K562 (cell line): ENCODE measurements around the gene LRRC4B. TPM values are rescaled to one million over a fixed set of nuclear protein-coding genes. Genes with fewer than 3 reads are reported as not detected.

Experiments used
- KDM4B ChIP-seq, 2 experiments: fragments of 450-650 bp in 1 of 2; sonication (generic) in 1 of 2; IDR thresholded peaks; 2 replicates each; pipeline ENCODE4 v1.6.1; 2016 to 2017; ENCODE audit warnings: borderline replicate concordance in 2 of 2, antibody characterized with exemption in 1 of 2, low read depth in 1 of 2, mild to moderate bottlenecking in 1 of 2
- MTA2 ChIP-seq: fragments of 450-650 bp; IDR thresholded peaks from 2 replicates; pipeline ENCODE4 v1.6.1; 2016; ENCODE audit warnings: low read depth
- RUNX1 ChIP-seq: sonication (generic); IDR thresholded peaks from 2 replicates; pipeline ENCODE4 v1.6.1; 2016; ENCODE audit warnings: antibody characterized with exemption, low read depth
- ZNF239 ChIP-seq: fragments of 250-450 bp; sonication (Bioruptor Pico); IDR thresholded peaks from 2 replicates; pipeline ENCODE4 v1.4.0; 2020; ENCODE audit warnings: mild to moderate bottlenecking
- polyA plus RNA-seq, 8 experiments: library from polyadenylated mRNA; depleted of rRNA in 4 of 8; stranded (reverse) in 5 of 8; unstranded in 3 of 8; fragments of >200 nt; fragmentation: Nextera tagmentation in 2 of 8; fragmentation: Illumina TruSeq in 1 of 8; extraction: Ambion mirVana in 2 of 8; extraction: Trizol in 1 of 8; gene quantifications; 2 replicates each; pipeline versions ENCODE4 v1.2.1 to v1.2.3, GENCODE V29; 2011 to 2014; ENCODE audit warnings: inconsistent platforms in 1 of 8, missing spikeins in 1 of 8
- total RNA-seq, 7 experiments: library from RNA; depleted of rRNA in 6 of 7; stranded (reverse); fragments of >200 nt in 6 of 7; fragmentation: Illumina TruSeq in 2 of 7; extraction: Trizol in 2 of 7; gene quantifications; 2 replicates each; pipeline versions ENCODE4 v1.2.1 to v1.2.3, GENCODE V29; 2011 to 2021; ENCODE audit warnings: low replicate concordance in 1 of 7
- TF ChIP-seq, protein P1 (sequence below): sonication (generic); formaldehyde crosslinking; IDR thresholded peaks from 2 replicates; pipeline ENCODE4 v1.8.0; 2022; ENCODE audit warnings: mild to moderate bottlenecking, low read depth, missing genetic modification reagents
- TF ChIP-seq, protein P2 (sequence below), 2 experiments: fragments of 450-650 bp; formaldehyde crosslinking in 1 of 2; IDR thresholded peaks; 2 replicates each; pipeline versions ENCODE4 v1.4.0 to v1.6.1; 2014 to 2020; ENCODE audit warnings: mild to moderate bottlenecking in 2 of 2, borderline replicate concordance in 1 of 2, low read depth in 1 of 2
- TF ChIP-seq, protein P3 (sequence below): fragments of 450-650 bp; IDR thresholded peaks from 2 replicates; pipeline ENCODE4 v1.6.1; 2016; ENCODE audit warnings: low read depth, mild to moderate bottlenecking, moderate library complexity
- TF ChIP-seq, protein P4 (sequence below): sonication (generic); formaldehyde crosslinking; IDR thresholded peaks from 2 replicates; pipeline ENCODE4 v1.4.0; 2020; ENCODE audit warnings: mild to moderate bottlenecking, missing genetic modification reagents
- TF ChIP-seq, protein P5 (sequence below): sonication (generic); formaldehyde crosslinking; IDR thresholded peaks from 2 replicates; pipeline ENCODE4 v1.8.1; 2023; ENCODE audit warnings: mild to moderate bottlenecking, missing genetic modification reagents, moderate library complexity
- TF ChIP-seq, protein P6 (sequence below): fragments of 200-800 bp; sonication (Bioruptor generic); IDR thresholded peaks from 2 replicates; pipeline ENCODE4 v1.6.1; 2017; ENCODE audit warnings: missing genetic modification characterization, missing compliant biosample characterization

LRRC4B gene
- total and polyA plus RNA-seq, 9 of the 15 experiments (the other 6 are each of a cell fraction or from before 2014, with no cell fraction given), result 0.18 to 9.6 (median 2.9) TPM; not detected in 2

DNA sequence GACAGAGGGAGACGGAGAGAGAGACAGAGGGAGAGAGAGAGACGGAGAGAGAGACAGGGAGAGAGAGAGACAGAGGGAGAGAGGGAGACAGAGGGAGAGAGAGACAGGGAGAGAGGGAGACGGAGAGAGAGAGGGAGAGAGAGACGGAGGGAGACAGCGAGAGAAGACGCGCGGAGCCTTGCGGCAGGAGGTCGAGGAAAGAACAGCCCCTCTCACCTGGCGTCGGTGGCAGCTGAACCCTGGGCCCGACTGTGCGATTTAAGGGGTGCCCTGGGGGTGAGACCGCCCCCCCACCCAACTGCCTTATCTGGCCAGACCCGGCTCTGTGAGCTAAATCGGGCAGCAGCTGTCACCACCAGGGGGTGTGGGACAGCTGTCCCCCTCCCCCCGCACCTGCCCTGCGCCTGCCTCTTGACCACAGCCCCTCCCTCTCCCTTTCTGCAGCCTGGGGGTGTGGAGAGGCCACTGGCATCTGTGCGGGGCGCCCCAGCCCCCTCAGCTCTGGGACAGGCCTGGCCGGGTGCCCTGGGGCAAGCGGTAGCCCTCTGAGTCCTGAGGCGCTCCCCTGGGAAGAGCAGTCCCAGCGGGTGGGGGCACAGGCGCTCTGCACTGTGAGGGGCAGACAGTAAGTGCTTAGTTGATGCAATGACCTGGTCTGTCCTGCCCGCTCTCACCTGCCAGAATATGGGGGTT is 68.0 kb downstream of the LRRC4B start (continued):
- TF ChIP-seq MTA2, result peak; percentile 23; the same call in 1 of the 2 replicates
- TF ChIP-seq, protein P1, sequence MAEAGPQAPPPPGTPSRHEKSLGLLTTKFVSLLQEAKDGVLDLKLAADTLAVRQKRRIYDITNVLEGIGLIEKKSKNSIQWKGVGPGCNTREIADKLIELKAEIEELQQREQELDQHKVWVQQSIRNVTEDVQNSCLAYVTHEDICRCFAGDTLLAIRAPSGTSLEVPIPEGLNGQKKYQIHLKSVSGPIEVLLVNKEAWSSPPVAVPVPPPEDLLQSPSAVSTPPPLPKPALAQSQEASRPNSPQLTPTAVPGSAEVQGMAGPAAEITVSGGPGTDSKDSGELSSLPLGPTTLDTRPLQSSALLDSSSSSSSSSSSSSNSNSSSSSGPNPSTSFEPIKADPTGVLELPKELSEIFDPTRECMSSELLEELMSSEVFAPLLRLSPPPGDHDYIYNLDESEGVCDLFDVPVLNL, result no peak
- TF ChIP-seq, protein P2, sequence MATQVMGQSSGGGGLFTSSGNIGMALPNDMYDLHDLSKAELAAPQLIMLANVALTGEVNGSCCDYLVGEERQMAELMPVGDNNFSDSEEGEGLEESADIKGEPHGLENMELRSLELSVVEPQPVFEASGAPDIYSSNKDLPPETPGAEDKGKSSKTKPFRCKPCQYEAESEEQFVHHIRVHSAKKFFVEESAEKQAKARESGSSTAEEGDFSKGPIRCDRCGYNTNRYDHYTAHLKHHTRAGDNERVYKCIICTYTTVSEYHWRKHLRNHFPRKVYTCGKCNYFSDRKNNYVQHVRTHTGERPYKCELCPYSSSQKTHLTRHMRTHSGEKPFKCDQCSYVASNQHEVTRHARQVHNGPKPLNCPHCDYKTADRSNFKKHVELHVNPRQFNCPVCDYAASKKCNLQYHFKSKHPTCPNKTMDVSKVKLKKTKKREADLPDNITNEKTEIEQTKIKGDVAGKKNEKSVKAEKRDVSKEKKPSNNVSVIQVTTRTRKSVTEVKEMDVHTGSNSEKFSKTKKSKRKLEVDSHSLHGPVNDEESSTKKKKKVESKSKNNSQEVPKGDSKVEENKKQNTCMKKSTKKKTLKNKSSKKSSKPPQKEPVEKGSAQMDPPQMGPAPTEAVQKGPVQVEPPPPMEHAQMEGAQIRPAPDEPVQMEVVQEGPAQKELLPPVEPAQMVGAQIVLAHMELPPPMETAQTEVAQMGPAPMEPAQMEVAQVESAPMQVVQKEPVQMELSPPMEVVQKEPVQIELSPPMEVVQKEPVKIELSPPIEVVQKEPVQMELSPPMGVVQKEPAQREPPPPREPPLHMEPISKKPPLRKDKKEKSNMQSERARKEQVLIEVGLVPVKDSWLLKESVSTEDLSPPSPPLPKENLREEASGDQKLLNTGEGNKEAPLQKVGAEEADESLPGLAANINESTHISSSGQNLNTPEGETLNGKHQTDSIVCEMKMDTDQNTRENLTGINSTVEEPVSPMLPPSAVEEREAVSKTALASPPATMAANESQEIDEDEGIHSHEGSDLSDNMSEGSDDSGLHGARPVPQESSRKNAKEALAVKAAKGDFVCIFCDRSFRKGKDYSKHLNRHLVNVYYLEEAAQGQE (IDR thresholded peaks at IDR 0.05; ENCODE audit: borderline replicate concordance), result peak; percentile 60
- TF ChIP-seq, protein P2 (CRISPR knock-in tag; IDR thresholded peaks at IDR 0.05; ENCODE audit: low read depth), result no peak
- TF ChIP-seq, protein P3, sequence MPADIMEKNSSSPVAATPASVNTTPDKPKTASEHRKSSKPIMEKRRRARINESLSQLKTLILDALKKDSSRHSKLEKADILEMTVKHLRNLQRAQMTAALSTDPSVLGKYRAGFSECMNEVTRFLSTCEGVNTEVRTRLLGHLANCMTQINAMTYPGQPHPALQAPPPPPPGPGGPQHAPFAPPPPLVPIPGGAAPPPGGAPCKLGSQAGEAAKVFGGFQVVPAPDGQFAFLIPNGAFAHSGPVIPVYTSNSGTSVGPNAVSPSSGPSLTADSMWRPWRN, result peak; percentile 19; the same call in 1 of the 2 replicates
- TF ChIP-seq KDM4B (IDR thresholded peaks at IDR 0.05; ENCODE audit: borderline replicate concordance in 2 of 2, low read depth in 1 of 2), result 0 out of 4 replicates have a peak, but pooled peaks of 1 of the 2 experiments have one; percentile 44
- TF ChIP-seq, protein P4, sequence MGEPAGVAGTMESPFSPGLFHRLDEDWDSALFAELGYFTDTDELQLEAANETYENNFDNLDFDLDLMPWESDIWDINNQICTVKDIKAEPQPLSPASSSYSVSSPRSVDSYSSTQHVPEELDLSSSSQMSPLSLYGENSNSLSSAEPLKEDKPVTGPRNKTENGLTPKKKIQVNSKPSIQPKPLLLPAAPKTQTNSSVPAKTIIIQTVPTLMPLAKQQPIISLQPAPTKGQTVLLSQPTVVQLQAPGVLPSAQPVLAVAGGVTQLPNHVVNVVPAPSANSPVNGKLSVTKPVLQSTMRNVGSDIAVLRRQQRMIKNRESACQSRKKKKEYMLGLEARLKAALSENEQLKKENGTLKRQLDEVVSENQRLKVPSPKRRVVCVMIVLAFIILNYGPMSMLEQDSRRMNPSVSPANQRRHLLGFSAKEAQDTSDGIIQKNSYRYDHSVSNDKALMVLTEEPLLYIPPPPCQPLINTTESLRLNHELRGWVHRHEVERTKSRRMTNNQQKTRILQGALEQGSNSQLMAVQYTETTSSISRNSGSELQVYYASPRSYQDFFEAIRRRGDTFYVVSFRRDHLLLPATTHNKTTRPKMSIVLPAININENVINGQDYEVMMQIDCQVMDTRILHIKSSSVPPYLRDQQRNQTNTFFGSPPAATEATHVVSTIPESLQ (CRISPR knock-in tag), result no peak
- TF ChIP-seq ZNF239 (CRISPR knock-in tag), result no peak
- TF ChIP-seq, protein P5, sequence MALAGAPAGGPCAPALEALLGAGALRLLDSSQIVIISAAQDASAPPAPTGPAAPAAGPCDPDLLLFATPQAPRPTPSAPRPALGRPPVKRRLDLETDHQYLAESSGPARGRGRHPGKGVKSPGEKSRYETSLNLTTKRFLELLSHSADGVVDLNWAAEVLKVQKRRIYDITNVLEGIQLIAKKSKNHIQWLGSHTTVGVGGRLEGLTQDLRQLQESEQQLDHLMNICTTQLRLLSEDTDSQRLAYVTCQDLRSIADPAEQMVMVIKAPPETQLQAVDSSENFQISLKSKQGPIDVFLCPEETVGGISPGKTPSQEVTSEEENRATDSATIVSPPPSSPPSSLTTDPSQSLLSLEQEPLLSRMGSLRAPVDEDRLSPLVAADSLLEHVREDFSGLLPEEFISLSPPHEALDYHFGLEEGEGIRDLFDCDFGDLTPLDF, result no peak
- TF ChIP-seq, protein P6, sequence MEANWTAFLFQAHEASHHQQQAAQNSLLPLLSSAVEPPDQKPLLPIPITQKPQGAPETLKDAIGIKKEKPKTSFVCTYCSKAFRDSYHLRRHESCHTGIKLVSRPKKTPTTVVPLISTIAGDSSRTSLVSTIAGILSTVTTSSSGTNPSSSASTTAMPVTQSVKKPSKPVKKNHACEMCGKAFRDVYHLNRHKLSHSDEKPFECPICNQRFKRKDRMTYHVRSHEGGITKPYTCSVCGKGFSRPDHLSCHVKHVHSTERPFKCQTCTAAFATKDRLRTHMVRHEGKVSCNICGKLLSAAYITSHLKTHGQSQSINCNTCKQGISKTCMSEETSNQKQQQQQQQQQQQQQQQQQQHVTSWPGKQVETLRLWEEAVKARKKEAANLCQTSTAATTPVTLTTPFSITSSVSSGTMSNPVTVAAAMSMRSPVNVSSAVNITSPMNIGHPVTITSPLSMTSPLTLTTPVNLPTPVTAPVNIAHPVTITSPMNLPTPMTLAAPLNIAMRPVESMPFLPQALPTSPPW (CRISPR knock-in tag), result peak; percentile 93
- no peak for TF ChIP-seq RUNX1
